Measurements from ENCODE around the gene PSMA8. TPM values are rescaled to one million over a fixed set of nuclear protein-coding genes. Genes with fewer than 3 reads are reported as not detected.

PSMA8 gene
- total RNA-seq, 1 donor from 2014 or later, result not detected

- Mint-ChIP-seq H3K9me3 (ENCODE audit: unreplicated experiment) (peaks cover 2% of the 10 kb centered on the region), H3K27ac (ENCODE audit: unreplicated experiment) (no peak overlapping the region), H3K27me3 (ENCODE audit: low read depth, unreplicated experiment) (no peaks in the 10 kb centered on the region), H3K4me1 (ENCODE audit: low read depth, unreplicated experiment) (peaks cover 18% of the 10 kb centered on the region), H3K36me3 (ENCODE audit: low read depth, unreplicated experiment) (no peaks in the 10 kb centered on the region), H3K4me3 (ENCODE audit: unreplicated experiment) (peak overlapping the region; percentile 34)
- Histone ChIP-seq H3K4me2 (ENCODE audit: low read length) (no peak overlapping the region), H3K9ac (ENCODE audit: low read length) (no peak overlapping the region), H3K36me3 (ENCODE audit: insufficient read depth, low read length) (no peaks in the 10 kb centered on the region), H3K27ac (ENCODE audit: low read depth, low read length) (no peak overlapping the region), H3K4me1 (ENCODE audit: insufficient read depth, low read length) (peaks cover 4% of the 10 kb centered on the region), H3K9me3 (ENCODE audit: insufficient read depth, low read depth, low read length) (no peaks in the 10 kb centered on the region), H3K27me3 (ENCODE audit: insufficient read depth, low read length) (no peaks in the 10 kb centered on the region), H3K4me3 (ENCODE audit: insufficient read depth, low read depth, low read length) (no peak overlapping the region), H3K79me2 (ENCODE audit: insufficient read depth, low read length) (no peaks in the 10 kb centered on the region), H2AFZ (ENCODE audit: low read depth, low read length) (no peak overlapping the region), H4K20me1 (ENCODE audit: insufficient read depth, low read length) (no peaks in the 10 kb centered on the region)
- no peak for FAIRE-seq
- TF ChIP-seq EZH2 (IDR thresholded peaks at IDR 0.05; ENCODE audit: insufficient read depth, low read length) (no peak), CTCF (IDR thresholded peaks at IDR 0.05; ENCODE audit: insufficient read depth, low read depth, low read length) (no peak)
- DNase-seq (ENCODE audit: low read depth), result no peak
Measured at GRCh38 chr18:26228562-26229260, 95.0 kb downstream of the PSMA8 start.

GRCh38 chr18:26230497-26230896 lies 96.8 kb downstream of the PSMA8 start:
- Mint-ChIP-seq H3K4me1 (ENCODE audit: low read depth, unreplicated experiment) (peaks cover 18% of the 10 kb centered on the region), H3K27ac (ENCODE audit: unreplicated experiment) (no peak overlapping the region), H3K9me3 (ENCODE audit: unreplicated experiment) (peaks cover 2% of the 10 kb centered on the region), H3K36me3 (ENCODE audit: low read depth, unreplicated experiment) (no peaks in the 10 kb centered on the region), H3K27me3 (ENCODE audit: low read depth, unreplicated experiment) (no peaks in the 10 kb centered on the region), H3K4me3 (ENCODE audit: unreplicated experiment) (no peak overlapping the region)
- H2AFZ ChIP-seq (ENCODE audit: low read depth, low read length), result no peak overlapping the region
- no peaks in the 10 kb centered on the region for H3K27me3 ChIP-seq (ENCODE audit: insufficient read depth, low read length)
- H3K27ac ChIP-seq (ENCODE audit: low read depth, low read length), result no peak overlapping the region
- no peak for FAIRE-seq
- H3K36me3 ChIP-seq (ENCODE audit: insufficient read depth, low read length), result no peaks in the 10 kb centered on the region
- H3K4me1 ChIP-seq (ENCODE audit: insufficient read depth, low read length), result peaks cover 4% of the 10 kb centered on the region
- TF ChIP-seq EZH2 (IDR thresholded peaks at IDR 0.05; ENCODE audit: insufficient read depth, low read length) (no peak), CTCF (IDR thresholded peaks at IDR 0.05; ENCODE audit: insufficient read depth, low read depth, low read length) (no peak)
- no peak overlapping the region for H3K4me2 ChIP-seq (ENCODE audit: low read length)
- no peak overlapping the region for H3K4me3 ChIP-seq (ENCODE audit: insufficient read depth, low read depth, low read length)
- no peak for DNase-seq (ENCODE audit: low read depth)
- H3K9ac ChIP-seq (ENCODE audit: low read length), result no peak overlapping the region
- H4K20me1 ChIP-seq (ENCODE audit: insufficient read depth, low read length), result no peaks in the 10 kb centered on the region
- no peaks in the 10 kb centered on the region for H3K9me3 ChIP-seq (ENCODE audit: insufficient read depth, low read depth, low read length)
- no peaks in the 10 kb centered on the region for H3K79me2 ChIP-seq (ENCODE audit: insufficient read depth, low read length)

GRCh38 chr18:26233208-26233607 lies 99.5 kb downstream of the PSMA8 start:
- no peak overlapping the region for H3K4me3 Mint-ChIP-seq (ENCODE audit: unreplicated experiment)
- H3K4me1 Mint-ChIP-seq (ENCODE audit: low read depth, unreplicated experiment), result peaks cover 9% of the 10 kb centered on the region

More at GRCh38 chr18:26233208-26233607, 99.5 kb downstream of the PSMA8 start:
- Histone ChIP-seq H3K4me2 (ENCODE audit: low read length) (no peak overlapping the region), H3K4me1 (ENCODE audit: insufficient read depth, low read length) (no peaks in the 10 kb centered on the region), H3K9ac (ENCODE audit: low read length) (no peak overlapping the region), H2AFZ (ENCODE audit: low read depth, low read length) (no peak overlapping the region), H3K79me2 (ENCODE audit: insufficient read depth, low read length) (no peaks in the 10 kb centered on the region), H3K27ac (ENCODE audit: low read depth, low read length) (no peak overlapping the region), H3K4me3 (ENCODE audit: insufficient read depth, low read depth, low read length) (no peak overlapping the region), H4K20me1 (ENCODE audit: insufficient read depth, low read length) (no peaks in the 10 kb centered on the region), H3K9me3 (ENCODE audit: insufficient read depth, low read depth, low read length) (no peaks in the 10 kb centered on the region), H3K36me3 (ENCODE audit: insufficient read depth, low read length) (no peaks in the 10 kb centered on the region), H3K27me3 (ENCODE audit: insufficient read depth, low read length) (no peaks in the 10 kb centered on the region)
- no peak overlapping the region for H3K27ac Mint-ChIP-seq (ENCODE audit: unreplicated experiment)
- H3K27me3 Mint-ChIP-seq (ENCODE audit: low read depth, unreplicated experiment), result no peaks in the 10 kb centered on the region
- DNase-seq (ENCODE audit: low read depth), result no peak
- TF ChIP-seq EZH2 (IDR thresholded peaks at IDR 0.05; ENCODE audit: insufficient read depth, low read length), result no peak
- no peak for TF ChIP-seq CTCF (IDR thresholded peaks at IDR 0.05; ENCODE audit: insufficient read depth, low read depth, low read length)
- H3K36me3 Mint-ChIP-seq (ENCODE audit: low read depth, unreplicated experiment), result no peaks in the 10 kb centered on the region
- peaks cover 2% of the 10 kb centered on the region for H3K9me3 Mint-ChIP-seq (ENCODE audit: unreplicated experiment)
- no peak for FAIRE-seq
